ENCODE results near the gene HLA-DOB.

The HLA-DOB gene

DNA sequence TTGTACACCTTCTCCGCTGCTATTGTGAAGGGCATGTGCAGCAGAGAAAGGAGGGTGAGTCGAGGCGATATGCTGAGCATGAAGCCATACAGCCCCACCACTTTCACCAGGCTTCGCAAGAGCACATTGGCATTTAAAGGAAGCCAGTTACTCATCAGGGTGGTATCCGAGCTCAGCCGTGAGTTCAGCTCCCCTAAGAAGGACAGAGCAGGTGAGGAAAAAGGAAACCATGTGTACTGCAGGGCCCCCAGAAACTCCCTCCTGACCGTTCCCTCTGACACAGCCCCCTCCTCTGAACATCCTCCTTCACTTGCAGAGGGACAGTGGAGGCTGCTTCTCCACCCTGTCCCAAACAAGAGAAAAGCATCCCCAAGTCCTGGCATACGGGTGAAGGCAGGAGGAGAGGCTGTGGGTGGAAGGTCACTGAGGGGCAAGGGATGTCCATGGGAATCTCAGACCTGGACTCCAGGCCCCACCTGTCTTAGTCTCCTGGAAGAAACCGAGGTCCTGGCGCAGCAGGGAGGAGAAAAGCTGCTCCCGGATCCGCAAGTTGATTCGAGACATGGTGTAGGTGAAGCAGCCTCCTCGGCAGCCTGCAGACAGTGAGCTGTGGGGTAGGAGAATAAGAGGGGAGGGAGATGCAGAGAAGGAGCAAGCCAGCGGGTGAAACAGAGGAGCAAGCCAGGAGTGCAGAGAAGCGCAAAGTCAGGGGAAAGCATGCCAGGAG is 18.5 kb upstream of the HLA-DOB start:
- Histone ChIP-seq H3K4me3 (ENCODE audit: low read depth, low read length) (no peak overlapping the region), H3K4me1 (peaks cover 9% of the 10 kb centered on the region; the same call in 1 of the 2 replicates), H3K36me3 (no peaks in the 10 kb centered on the region), H3K27me3 (no peaks in the 10 kb centered on the region), H3K9me3 (no peaks in the 10 kb centered on the region)
- TF ChIP-seq, protein P1, sequence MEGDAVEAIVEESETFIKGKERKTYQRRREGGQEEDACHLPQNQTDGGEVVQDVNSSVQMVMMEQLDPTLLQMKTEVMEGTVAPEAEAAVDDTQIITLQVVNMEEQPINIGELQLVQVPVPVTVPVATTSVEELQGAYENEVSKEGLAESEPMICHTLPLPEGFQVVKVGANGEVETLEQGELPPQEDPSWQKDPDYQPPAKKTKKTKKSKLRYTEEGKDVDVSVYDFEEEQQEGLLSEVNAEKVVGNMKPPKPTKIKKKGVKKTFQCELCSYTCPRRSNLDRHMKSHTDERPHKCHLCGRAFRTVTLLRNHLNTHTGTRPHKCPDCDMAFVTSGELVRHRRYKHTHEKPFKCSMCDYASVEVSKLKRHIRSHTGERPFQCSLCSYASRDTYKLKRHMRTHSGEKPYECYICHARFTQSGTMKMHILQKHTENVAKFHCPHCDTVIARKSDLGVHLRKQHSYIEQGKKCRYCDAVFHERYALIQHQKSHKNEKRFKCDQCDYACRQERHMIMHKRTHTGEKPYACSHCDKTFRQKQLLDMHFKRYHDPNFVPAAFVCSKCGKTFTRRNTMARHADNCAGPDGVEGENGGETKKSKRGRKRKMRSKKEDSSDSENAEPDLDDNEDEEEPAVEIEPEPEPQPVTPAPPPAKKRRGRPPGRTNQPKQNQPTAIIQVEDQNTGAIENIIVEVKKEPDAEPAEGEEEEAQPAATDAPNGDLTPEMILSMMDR (IDR thresholded peaks at IDR 0.05; ENCODE audit: low read depth, low read length): no peak
- DNase-seq: no peak

DNA sequence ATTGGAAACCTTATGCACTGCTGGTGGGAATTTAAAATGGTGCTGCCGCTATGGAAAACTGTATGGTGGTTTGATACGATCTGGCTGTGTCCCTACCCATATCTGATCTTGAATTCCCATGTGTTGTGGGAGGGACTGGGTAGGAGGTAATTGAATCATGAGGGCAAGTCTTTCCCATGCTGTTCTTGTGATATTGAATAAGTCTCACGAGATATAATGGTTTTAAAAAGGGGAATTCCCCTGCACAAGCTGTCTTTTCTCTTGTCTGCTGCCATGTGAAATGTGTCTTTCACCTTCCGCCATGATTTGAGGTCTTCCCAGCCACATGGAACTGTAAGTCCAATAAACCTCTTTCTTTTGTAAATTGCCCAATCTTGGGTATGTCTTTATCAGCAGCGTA is 16.9 kb upstream of the HLA-DOB start:
- TF ChIP-seq, protein P1 (IDR thresholded peaks at IDR 0.05; ENCODE audit: low read depth, low read length): no peak
- no peaks in the 10 kb centered on the region for H3K9me3 ChIP-seq
- H3K4me1 ChIP-seq: peaks cover 9% of the 10 kb centered on the region; the same call in 1 of the 2 replicates
- H3K36me3 ChIP-seq: no peaks in the 10 kb centered on the region
- H3K27me3 ChIP-seq: no peaks in the 10 kb centered on the region
- no peak for DNase-seq
- no peak overlapping the region for H3K4me3 ChIP-seq (ENCODE audit: low read depth, low read length)

GRCh38 chr6:32832535-32832934 is 15.7 kb upstream of the HLA-DOB start:
- TF ChIP-seq, protein P1 (IDR thresholded peaks at IDR 0.05; ENCODE audit: low read depth, low read length): no peak
- Histone ChIP-seq H3K9me3 (no peaks in the 10 kb centered on the region), H3K4me3 (ENCODE audit: low read depth, low read length) (no peak overlapping the region), H3K27me3 (no peaks in the 10 kb centered on the region), H3K4me1 (peaks cover 6% of the 10 kb centered on the region; the same call in 1 of the 2 replicates), H3K36me3 (no peaks in the 10 kb centered on the region)
- DNase-seq: no peak

GRCh38 chr6:32830936-32831335 is 14.1 kb upstream of the HLA-DOB start:
- no peak overlapping the region for H3K4me3 ChIP-seq (ENCODE audit: low read depth, low read length)
- H3K9me3 ChIP-seq: no peaks in the 10 kb centered on the region
- no peak for DNase-seq
- peaks cover 3% of the 10 kb centered on the region for H3K27me3 ChIP-seq
- TF ChIP-seq, protein P1 (IDR thresholded peaks at IDR 0.05; ENCODE audit: low read depth, low read length): no peak
- no peaks in the 10 kb centered on the region for H3K36me3 ChIP-seq
- H3K4me1 ChIP-seq: peaks cover 6% of the 10 kb centered on the region; the same call in 1 of the 2 replicates

GRCh38 chr6:32830017-32830416 is 13.2 kb upstream of the HLA-DOB start:
- Histone ChIP-seq H3K4me1 (peaks cover 6% of the 10 kb centered on the region; the same call in 1 of the 2 replicates), H3K36me3 (no peaks in the 10 kb centered on the region), H3K4me3 (ENCODE audit: low read depth, low read length) (no peak overlapping the region), H3K27me3 (peaks cover 3% of the 10 kb centered on the region), H3K9me3 (no peaks in the 10 kb centered on the region)
- DNase-seq: no peak
- TF ChIP-seq, protein P1 (IDR thresholded peaks at IDR 0.05; ENCODE audit: low read depth, low read length): no peak

- no peaks in the 10 kb centered on the region for H3K9me3 ChIP-seq
- H3K4me1 ChIP-seq: peaks cover 6% of the 10 kb centered on the region; the same call in 1 of the 2 replicates
- TF ChIP-seq, protein P1 (IDR thresholded peaks at IDR 0.05; ENCODE audit: low read depth, low read length): no peak
- no peaks in the 10 kb centered on the region for H3K36me3 ChIP-seq
- H3K4me3 ChIP-seq (ENCODE audit: low read depth, low read length): no peak overlapping the region
- DNase-seq: no peak
- peaks cover 3% of the 10 kb centered on the region for H3K27me3 ChIP-seq
Measured at GRCh38 chr6:32829495-32829894, 12.7 kb upstream of the HLA-DOB start.
